Measurements from ENCODE around the gene KLHDC9. TPM values are rescaled to one million over a fixed set of nuclear protein-coding genes. Genes with fewer than 3 reads are reported as not detected.

KLHDC9 gene
- total and polyA plus RNA-seq, 9 of the 15 experiments (the other 6 are each of a cell fraction or from before 2014, with no cell fraction given), result not detected

DNA sequence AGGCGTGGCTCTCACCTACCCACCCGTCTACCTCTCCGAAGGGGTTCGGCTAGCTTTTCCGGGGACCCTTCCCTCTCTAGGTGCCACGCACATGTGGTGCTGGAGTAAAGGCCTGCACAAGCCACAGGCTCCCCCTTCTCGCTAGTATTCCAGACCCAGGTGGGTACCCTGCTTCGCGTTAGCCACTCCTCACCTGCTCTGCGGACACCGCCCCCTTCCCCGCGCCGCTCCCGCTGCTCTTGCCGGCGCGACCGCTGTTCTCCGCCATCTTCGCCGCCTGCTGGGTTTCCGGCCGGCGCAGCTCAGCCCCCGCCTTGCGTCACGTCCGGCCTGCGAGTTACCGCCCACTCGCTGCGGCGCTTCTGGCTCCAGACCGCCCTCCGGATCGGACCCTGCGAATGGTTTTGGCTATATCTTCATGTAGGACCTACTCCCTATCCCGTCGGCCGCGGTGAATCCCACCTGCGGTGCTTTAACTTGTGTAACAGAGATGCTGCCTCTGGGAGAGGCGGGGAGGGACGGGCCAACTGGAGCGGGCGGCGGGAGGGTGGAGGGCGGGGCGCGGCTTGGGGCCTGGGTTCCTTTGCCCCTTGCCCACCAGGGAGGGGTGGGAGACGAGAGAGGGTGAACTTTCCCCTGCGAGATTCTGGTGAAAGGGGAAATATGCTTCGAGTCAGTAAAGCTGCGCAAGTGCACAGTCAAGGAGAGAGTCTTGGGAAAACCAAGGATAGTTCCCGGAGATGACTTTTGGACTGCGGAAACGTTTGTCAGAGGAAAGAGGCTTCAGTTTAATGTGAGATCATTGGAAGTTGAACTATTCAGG is 19.8 kb downstream of the KLHDC9 start, which contains the start of the genes NIT1 and PFDN2 (continued):
- TF ChIP-seq PBX2 (CRISPR knock-in tag; IDR thresholded peaks at IDR 0.05; ENCODE audit: low read depth) (no peak), PBX2 (tag; conservative IDR thresholded peaks at IDR 0.05; ENCODE audit: low read depth) (no peak), ATF1 (CRISPR knock-in tag; IDR thresholded peaks at IDR 0.05) (no peak), ATF1 (tag; IDR thresholded peaks at IDR 0.05) (peak; percentile 92), ATF2 (CRISPR knock-in tag; IDR thresholded peaks at IDR 0.05) (no peak), HOMEZ (CRISPR knock-in tag; IDR thresholded peaks at IDR 0.05) (no peak), SMC3 (conservative IDR thresholded peaks at IDR 0.05; ENCODE audit: insufficient read depth, low read depth, low read length) (no peak), NFRKB (IDR thresholded peaks at IDR 0.05; ENCODE audit: low read depth) (peak; percentile 86), TBL1XR1 (IDR thresholded peaks at IDR 0.05; ENCODE audit: low read length in 2 of 2) (no peak), RFX5 (IDR thresholded peaks at IDR 0.05; ENCODE audit: low read depth, low read length) (no peak)
- TF ChIP-seq, protein P1, sequence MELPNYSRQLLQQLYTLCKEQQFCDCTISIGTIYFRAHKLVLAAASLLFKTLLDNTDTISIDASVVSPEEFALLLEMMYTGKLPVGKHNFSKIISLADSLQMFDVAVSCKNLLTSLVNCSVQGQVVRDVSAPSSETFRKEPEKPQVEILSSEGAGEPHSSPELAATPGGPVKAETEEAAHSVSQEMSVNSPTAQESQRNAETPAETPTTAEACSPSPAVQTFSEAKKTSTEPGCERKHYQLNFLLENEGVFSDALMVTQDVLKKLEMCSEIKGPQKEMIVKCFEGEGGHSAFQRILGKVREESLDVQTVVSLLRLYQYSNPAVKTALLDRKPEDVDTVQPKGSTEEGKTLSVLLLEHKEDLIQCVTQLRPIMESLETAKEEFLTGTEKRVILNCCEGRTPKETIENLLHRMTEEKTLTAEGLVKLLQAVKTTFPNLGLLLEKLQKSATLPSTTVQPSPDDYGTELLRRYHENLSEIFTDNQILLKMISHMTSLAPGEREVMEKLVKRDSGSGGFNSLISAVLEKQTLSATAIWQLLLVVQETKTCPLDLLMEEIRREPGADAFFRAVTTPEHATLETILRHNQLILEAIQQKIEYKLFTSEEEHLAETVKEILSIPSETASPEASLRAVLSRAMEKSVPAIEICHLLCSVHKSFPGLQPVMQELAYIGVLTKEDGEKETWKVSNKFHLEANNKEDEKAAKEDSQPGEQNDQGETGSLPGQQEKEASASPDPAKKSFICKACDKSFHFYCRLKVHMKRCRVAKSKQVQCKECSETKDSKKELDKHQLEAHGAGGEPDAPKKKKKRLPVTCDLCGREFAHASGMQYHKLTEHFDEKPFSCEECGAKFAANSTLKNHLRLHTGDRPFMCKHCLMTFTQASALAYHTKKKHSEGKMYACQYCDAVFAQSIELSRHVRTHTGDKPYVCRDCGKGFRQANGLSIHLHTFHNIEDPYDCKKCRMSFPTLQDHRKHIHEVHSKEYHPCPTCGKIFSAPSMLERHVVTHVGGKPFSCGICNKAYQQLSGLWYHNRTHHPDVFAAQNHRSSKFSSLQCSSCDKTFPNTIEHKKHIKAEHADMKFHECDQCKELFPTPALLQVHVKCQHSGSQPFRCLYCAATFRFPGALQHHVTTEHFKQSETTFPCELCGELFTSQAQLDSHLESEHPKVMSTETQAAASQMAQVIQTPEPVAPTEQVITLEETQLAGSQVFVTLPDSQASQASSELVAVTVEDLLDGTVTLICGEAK (IDR thresholded peaks at IDR 0.05), result peak; percentile 93
- TF ChIP-seq, protein P1 (CRISPR knock-in tag; IDR thresholded peaks at IDR 0.05), result 0 out of 2 replicates have a peak, but pooled peaks have one; percentile 16

Data from K562 (cell line).